HCT116 (cell line): ENCODE data around the gene FGFRL1. TPM values are rescaled to one million over a fixed set of nuclear protein-coding genes. Genes with fewer than 3 reads are reported as not detected.

Source experiments
- ATAC-seq: fragments of 200-7000 bp; cut with Tn5 transposase; 2 replicates; pipeline ENCODE4 v1.9.1; 2020; ENCODE audit warnings: mild to moderate bottlenecking, moderate library complexity
- BruUV-seq: library from RNA; stranded (reverse); fragments of 400-500 nt; replicated peaks from 2 replicates; lab custom pipeline; 2021; lab: Mats Ljungman, UMichigan
- CTCF ChIA-PET: fragments of 300-600 bp; sonication (Branson Sonifier 250); formaldehyde crosslinking; loops from one replicate; lab custom pipeline; 2021; ENCODE audit warnings: antibody characterized with exemption; lab: Charles Lee
- POLR2A ChIA-PET: fragments of 300-600, 350-600 bp; sonication (Branson Sonifier 250); formaldehyde crosslinking; loops from one replicate; lab custom pipeline; 2021; ENCODE audit warnings: antibody characterized with exemption; lab: Charles Lee
- RAD21 ChIA-PET, 2 experiments: fragments of 300-600 bp; sonication (Branson Sonifier 250); formaldehyde crosslinking; loops; one replicate each; lab custom pipeline; 2023; ENCODE audit warnings: low total read pairs in 2 of 2; ENCODE audit not compliant: uncharacterized antibody in 2 of 2, unreplicated experiment in 2 of 2, low non-redundant PET in 1 of 2; lab: Charles Lee
- DNase-seq: peaks from one replicate; pipeline ENCODE4 v3.0.0-alpha.2; 2010; ENCODE audit warnings: low read depth, low spot score
- H2AFZ ChIP-seq: fragments of 200-600 bp; shearing (Covaris generic), sonication (generic); 2 replicates; pipeline ENCODE4 v1.6.1; 2017; ENCODE audit warnings: low read depth, mixed run types, mixed read lengths, antibody characterized with exemption, low read length; ENCODE audit not compliant: poor library complexity, severe bottlenecking
- H3K27ac ChIP-seq: 2 replicates; pipeline ENCODE4 v1.5.1; 2012; ENCODE audit warnings: low read depth, low read length
- H3K27me3 ChIP-seq: fragments of 200-600 bp; sonication (generic); 2 replicates; pipeline ENCODE4 v1.6.1; 2016; ENCODE audit warnings: mixed run types, low read length, mixed read lengths; ENCODE audit not compliant: insufficient read depth
- H3K36me3 ChIP-seq, 2 experiments: fragments of 200-500 bp in 1 of 2; fragments of 200-600 bp in 1 of 2; sonication (Bioruptor generic) in 1 of 2; sonication (generic) in 1 of 2; 2 replicates each; pipeline versions ENCODE4 v1.5.1 to v1.6.1; 2014 to 2016; ENCODE audit warnings: low read length in 2 of 2, inconsistent platforms in 1 of 2, mixed read lengths in 1 of 2, mixed run types in 1 of 2; ENCODE audit not compliant: insufficient read depth in 2 of 2, control insufficient read depth in 1 of 2
- H3K4me1 ChIP-seq, 2 experiments: fragments of 200-600 bp in 1 of 2; sonication (generic) in 1 of 2; 2 replicates each; pipeline versions ENCODE4 v1.5.1 to v1.6.1; 2012 to 2017; ENCODE audit warnings: low read length in 2 of 2, inconsistent platforms in 1 of 2, mild to moderate bottlenecking in 1 of 2, mixed read lengths in 1 of 2, mixed run types in 1 of 2, moderate library complexity in 1 of 2; ENCODE audit not compliant: insufficient read depth in 2 of 2, control insufficient read depth in 1 of 2
- H3K4me2 ChIP-seq: fragments of 200-600 bp; sonication (generic); 2 replicates; pipeline ENCODE4 v1.6.1; 2017; ENCODE audit warnings: mixed run types, low read length, mixed read lengths
- H3K4me3 ChIP-seq, 2 experiments: fragments of 200-600 bp in 1 of 2; sonication (generic) in 1 of 2; replicated peaks in 1 of 2; 2 replicates each; pipeline ENCODE4 v1.5.1; 2011 to 2016; ENCODE audit warnings: low read length in 2 of 2, control low read depth in 1 of 2, low read depth in 1 of 2, mild to moderate bottlenecking in 1 of 2, mixed read lengths in 1 of 2, mixed run types in 1 of 2
- H3K79me2 ChIP-seq: fragments of 200-600 bp; sonication (generic); 2 replicates; pipeline ENCODE4 v1.6.1; 2017; ENCODE audit warnings: mild to moderate bottlenecking, mixed run types, low read length, moderate library complexity, mixed read lengths; ENCODE audit not compliant: insufficient read depth
- H3K9ac ChIP-seq: fragments of 200-600 bp; sonication (generic); 2 replicates; pipeline ENCODE4 v1.6.1; 2016; ENCODE audit warnings: low read length, mixed read lengths
- H3K9me2 ChIP-seq: fragments of 200-600 bp; sonication (generic), shearing (Covaris generic); 2 replicates; pipeline ENCODE4 v1.6.1; 2017; ENCODE audit warnings: mixed run types, mild to moderate bottlenecking, moderate library complexity; ENCODE audit not compliant: insufficient read depth
- H3K9me3 ChIP-seq, 2 experiments: fragments of 200-500 bp in 1 of 2; fragments of 200-600 bp in 1 of 2; sonication (Bioruptor generic) in 1 of 2; sonication (generic) in 1 of 2; 2 replicates each; pipeline ENCODE4 v1.6.1; 2014 to 2017; ENCODE audit warnings: low read length in 2 of 2, mixed read lengths in 2 of 2, inconsistent platforms in 1 of 2, low read depth in 1 of 2, mild to moderate bottlenecking in 1 of 2, mixed run types in 1 of 2, moderate library complexity in 1 of 2; ENCODE audit not compliant: control insufficient read depth in 1 of 2, insufficient read depth in 1 of 2
- H4K20me1 ChIP-seq: fragments of 200-600 bp; sonication (generic), shearing (Covaris generic); 2 replicates; pipeline ENCODE4 v1.6.1; 2017; ENCODE audit warnings: mixed run types, mild to moderate bottlenecking, moderate library complexity; ENCODE audit not compliant: insufficient read depth
- ATF3 ChIP-seq: IDR thresholded peaks from 2 replicates; pipeline ENCODE4 v1.6.1; 2012
- CBX3 ChIP-seq: IDR thresholded peaks from 2 replicates; pipeline ENCODE4 v1.6.1; 2012; ENCODE audit warnings: low read depth
- CTCF ChIP-seq, 3 experiments: fragments of 200-600 bp in 1 of 3; sonication (generic) in 1 of 3; IDR thresholded peaks in 2 of 3; conservative IDR thresholded peaks in 1 of 3; 2 replicates each; pipeline ENCODE4 v1.5.1; 2012 to 2017; ENCODE audit warnings: low read depth in 2 of 3, low read length in 2 of 3, antibody characterized with exemption in 1 of 3, borderline replicate concordance in 1 of 3, control low read depth in 1 of 3, mild to moderate bottlenecking in 1 of 3, mixed read lengths in 1 of 3, mixed run types in 1 of 3, moderate library complexity in 1 of 3; ENCODE audit not compliant: insufficient read depth in 1 of 3
- EGR1 ChIP-seq: IDR thresholded peaks from 2 replicates; pipeline ENCODE4 v1.6.1; 2012; ENCODE audit warnings: low read depth
- ELF1 ChIP-seq: IDR thresholded peaks from 2 replicates; pipeline ENCODE4 v1.6.1; 2012; ENCODE audit warnings: low read depth, borderline replicate concordance
- EZH2 ChIP-seq: fragments of 200-600 bp; sonication (generic); IDR thresholded peaks from 2 replicates; pipeline ENCODE4 v1.6.1; 2017; ENCODE audit warnings: antibody characterized with exemption, mixed run types
- EZH2phosphoT487 ChIP-seq: fragments of 200-600 bp; IDR thresholded peaks from 2 replicates; pipeline ENCODE4 v1.6.1; 2018; ENCODE audit warnings: antibody characterized with exemption, borderline replicate concordance
- JUND ChIP-seq: IDR thresholded peaks from 2 replicates; pipeline ENCODE4 v1.6.1; 2012
- POLR2A ChIP-seq: IDR thresholded peaks from 2 replicates; pipeline ENCODE4 v1.7.0; 2011; ENCODE audit warnings: borderline replicate concordance; ENCODE audit not compliant: insufficient read depth, insufficient read length; ENCODE audit errors: extremely low read depth
- RAD21 ChIP-seq: IDR thresholded peaks from 2 replicates; pipeline ENCODE4 v1.6.1; 2012; ENCODE audit warnings: low read depth, mild to moderate bottlenecking
- SIN3A ChIP-seq: IDR thresholded peaks from 2 replicates; pipeline ENCODE4 v1.6.1; 2012; ENCODE audit warnings: low read depth
- SP1 ChIP-seq: IDR thresholded peaks from 2 replicates; pipeline ENCODE4 v1.6.1; 2012; ENCODE audit warnings: low read depth
- SRF ChIP-seq: IDR thresholded peaks from 2 replicates; pipeline ENCODE4 v1.6.1; 2012; ENCODE audit warnings: low read depth
- TCF7L2 ChIP-seq: IDR thresholded peaks from 2 replicates; pipeline ENCODE4 v1.7.0; 2011; ENCODE audit warnings: borderline replicate concordance, inconsistent platforms; ENCODE audit not compliant: insufficient read depth, insufficient read length; ENCODE audit errors: extremely low read depth
- YY1 ChIP-seq: IDR thresholded peaks from 2 replicates; pipeline ENCODE4 v1.6.1; 2011; ENCODE audit warnings: low read length, low read depth, moderate library complexity, mild to moderate bottlenecking; ENCODE audit not compliant: insufficient replicate concordance; ENCODE audit errors: extremely low read depth
- ZBTB33 ChIP-seq: IDR thresholded peaks from 2 replicates; pipeline ENCODE4 v1.6.1; 2011; ENCODE audit warnings: mild to moderate bottlenecking, low read length, moderate library complexity; ENCODE audit not compliant: insufficient replicate concordance; ENCODE audit errors: extremely low read depth
- intact Hi-C: fragments of 100-400 bp; cut with micrococcal nuclease; formaldehyde crosslinking; loops from 2 replicates; pipeline ENCODE4 v1.10.0; 2022
- total RNA-seq: library from RNA; stranded (reverse); gene quantifications from one replicate; pipeline ENCODE4 v1.2.1, GENCODE V29; 2021; ENCODE audit not compliant: unreplicated experiment
- TF ChIP-seq, protein P1 (sequence below): IDR thresholded peaks from 2 replicates; pipeline ENCODE4 v1.6.1; 2012
- TF ChIP-seq, protein P2 (sequence below): IDR thresholded peaks from 2 replicates; pipeline ENCODE4 v1.6.1; 2012; ENCODE audit warnings: low read depth

Gene FGFRL1
- total RNA-seq, 1 experiment from 2014 or later = 91.1 TPM

- ChIA-PET RAD21 (no interaction called here), POLR2A (no interaction called here)
- Histone ChIP-seq H3K4me3 (no peak overlapping the region), H3K9me3 (no peaks in the 10 kb centered on the region), H3K79me2 (no peaks in the 10 kb centered on the region), H3K9me2 (no peaks in the 10 kb centered on the region), H3K4me2 (no peak overlapping the region), H2AFZ (no peak overlapping the region), H3K4me1 (peaks cover 3 to 11% of the 10 kb centered on the region in 2 experiments; a peak in 3 of 4 replicates)
- no peak for DNase-seq
- no peak for ATAC-seq
- TF ChIP-seq SIN3A (no peak), TCF7L2 (no peak), EZH2 (no peak), SRF (no peak), EGR1 (no peak), ELF1 (no peak), CBX3 (no peak), RAD21 (no peak), JUND (no peak), CTCF (IDR thresholded peaks at IDR 0.05 in 2 of 3, conservative IDR thresholded peaks at IDR 0.05 in 1 of 3; ENCODE audit: borderline replicate concordance in 1 of 3, insufficient read depth in 1 of 3, low read depth in 2 of 3, low read length in 2 of 3) (no peak), POLR2A (no peak), ATF3 (no peak), SP1 (no peak), YY1 (no peak), EZH2phosphoT487 (no peak), ZBTB33 (no peak)
- TF ChIP-seq, protein P1, sequence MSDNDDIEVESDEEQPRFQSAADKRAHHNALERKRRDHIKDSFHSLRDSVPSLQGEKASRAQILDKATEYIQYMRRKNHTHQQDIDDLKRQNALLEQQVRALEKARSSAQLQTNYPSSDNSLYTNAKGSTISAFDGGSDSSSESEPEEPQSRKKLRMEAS = no peak
- TF ChIP-seq, protein P2, sequence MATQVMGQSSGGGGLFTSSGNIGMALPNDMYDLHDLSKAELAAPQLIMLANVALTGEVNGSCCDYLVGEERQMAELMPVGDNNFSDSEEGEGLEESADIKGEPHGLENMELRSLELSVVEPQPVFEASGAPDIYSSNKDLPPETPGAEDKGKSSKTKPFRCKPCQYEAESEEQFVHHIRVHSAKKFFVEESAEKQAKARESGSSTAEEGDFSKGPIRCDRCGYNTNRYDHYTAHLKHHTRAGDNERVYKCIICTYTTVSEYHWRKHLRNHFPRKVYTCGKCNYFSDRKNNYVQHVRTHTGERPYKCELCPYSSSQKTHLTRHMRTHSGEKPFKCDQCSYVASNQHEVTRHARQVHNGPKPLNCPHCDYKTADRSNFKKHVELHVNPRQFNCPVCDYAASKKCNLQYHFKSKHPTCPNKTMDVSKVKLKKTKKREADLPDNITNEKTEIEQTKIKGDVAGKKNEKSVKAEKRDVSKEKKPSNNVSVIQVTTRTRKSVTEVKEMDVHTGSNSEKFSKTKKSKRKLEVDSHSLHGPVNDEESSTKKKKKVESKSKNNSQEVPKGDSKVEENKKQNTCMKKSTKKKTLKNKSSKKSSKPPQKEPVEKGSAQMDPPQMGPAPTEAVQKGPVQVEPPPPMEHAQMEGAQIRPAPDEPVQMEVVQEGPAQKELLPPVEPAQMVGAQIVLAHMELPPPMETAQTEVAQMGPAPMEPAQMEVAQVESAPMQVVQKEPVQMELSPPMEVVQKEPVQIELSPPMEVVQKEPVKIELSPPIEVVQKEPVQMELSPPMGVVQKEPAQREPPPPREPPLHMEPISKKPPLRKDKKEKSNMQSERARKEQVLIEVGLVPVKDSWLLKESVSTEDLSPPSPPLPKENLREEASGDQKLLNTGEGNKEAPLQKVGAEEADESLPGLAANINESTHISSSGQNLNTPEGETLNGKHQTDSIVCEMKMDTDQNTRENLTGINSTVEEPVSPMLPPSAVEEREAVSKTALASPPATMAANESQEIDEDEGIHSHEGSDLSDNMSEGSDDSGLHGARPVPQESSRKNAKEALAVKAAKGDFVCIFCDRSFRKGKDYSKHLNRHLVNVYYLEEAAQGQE = no peak
- TF ChIP-seq, all 23 proteins: peak for 0
- intact Hi-C loops = no loop called here
- Histone ChIP-seq H3K9ac (no peak overlapping the region), H3K27ac (no peak overlapping the region), H3K36me3 (no peaks in the 10 kb centered on the region), H3K27me3 (no peaks in the 10 kb centered on the region), H4K20me1 (no peaks in the 10 kb centered on the region)
- CTCF ChIA-PET = no interaction called here
- no TSS peak for BruUV-seq
These were observed 64.6 kb downstream of the FGFRL1 start for GRCh38 chr4:1075809-1076699.
